K562 (cell line): Measurements from ENCODE around the gene SFXN2. TPM values are rescaled to one million over a fixed set of nuclear protein-coding genes. Genes with fewer than 3 reads are reported as not detected.

Experiments used
- ATF3 ChIP-seq, 2 experiments: fragments of 450-650 bp in 1 of 2; sonication (generic) in 1 of 2; formaldehyde crosslinking in 1 of 2; IDR thresholded peaks in 1 of 2; conservative IDR thresholded peaks in 1 of 2; 2 replicates each; pipeline versions ENCODE4 v1.6.1 to v1.8.1; 2016 to 2023; ENCODE audit warnings: mild to moderate bottlenecking in 2 of 2, moderate library complexity in 2 of 2, inconsistent platforms in 1 of 2, missing genetic modification reagents in 1 of 2
- ATF4 ChIP-seq: fragments of 450-650 bp; formaldehyde crosslinking; IDR thresholded peaks from 2 replicates; pipeline ENCODE4 v1.4.0; 2022; ENCODE audit warnings: mild to moderate bottlenecking, moderate library complexity
- C11orf30 ChIP-seq: fragments of 450-650 bp; IDR thresholded peaks from 2 replicates; pipeline ENCODE4 v1.6.1; 2016; ENCODE audit warnings: low read depth, mild to moderate bottlenecking
- CC2D1A ChIP-seq: fragments of 450-650 bp; IDR thresholded peaks from 2 replicates; pipeline ENCODE4 v1.6.1; 2017; ENCODE audit warnings: mild to moderate bottlenecking
- EP300 ChIP-seq: IDR thresholded peaks from 2 replicates; pipeline ENCODE4 v1.6.1; 2012; ENCODE audit warnings: low read length, improper control_type of control experiment
- EWSR1 ChIP-seq: fragments of 450-650 bp; IDR thresholded peaks from 2 replicates; pipeline ENCODE4 v1.6.1; 2018; ENCODE audit warnings: borderline replicate concordance, mild to moderate bottlenecking, low read depth, moderate library complexity; ENCODE audit not compliant: partially characterized antibody
- FOS ChIP-seq: IDR thresholded peaks from 3 replicates; pipeline ENCODE4 v1.6.1; 2011; ENCODE audit not compliant: insufficient read length; ENCODE audit errors: extremely low read depth
- FOXK1 ChIP-seq: sonication (generic); formaldehyde crosslinking; IDR thresholded peaks from 2 replicates; pipeline ENCODE4 v1.8.0; 2022; ENCODE audit warnings: missing genetic modification reagents, mild to moderate bottlenecking, borderline replicate concordance
- HINFP ChIP-seq: fragments of 450-650 bp; conservative IDR thresholded peaks from 2 replicates; pipeline ENCODE4 v1.6.1; 2016; ENCODE audit warnings: missing genetic modification characterization, low read depth, mild to moderate bottlenecking, control low read depth, missing compliant biosample characterization
- MAFF ChIP-seq: IDR thresholded peaks from 2 replicates; pipeline ENCODE4 v1.6.1; 2012; ENCODE audit warnings: low read length, improper control_type of control experiment
- MAX ChIP-seq: sonication (generic); formaldehyde crosslinking; IDR thresholded peaks from 2 replicates; pipeline ENCODE4 v1.9.0; 2022; ENCODE audit warnings: mild to moderate bottlenecking, missing genetic modification reagents
- NFIX ChIP-seq: fragments of 250-450 bp; sonication (Bioruptor Pico); IDR thresholded peaks from 2 replicates; pipeline ENCODE4 v1.4.0; 2020; ENCODE audit warnings: low read depth, mild to moderate bottlenecking, moderate library complexity
- OTX1 ChIP-seq: fragments of 450-650 bp; formaldehyde crosslinking; IDR thresholded peaks from 2 replicates; pipeline ENCODE4 v1.4.0; 2022; ENCODE audit warnings: mild to moderate bottlenecking
- POLR2AphosphoS2 ChIP-seq: IDR thresholded peaks from 2 replicates; pipeline ENCODE4 v1.6.1; 2012; ENCODE audit warnings: low read length, improper control_type of control experiment
- RBM34 ChIP-seq: fragments of 200-400 bp; formaldehyde crosslinking; IDR thresholded peaks from 2 replicates; pipeline ENCODE4 v1.6.1; 2018; ENCODE audit warnings: low read length, borderline replicate concordance; ENCODE audit not compliant: insufficient read depth
- SAP30 ChIP-seq: fragments of 200-600 bp; sonication (generic); IDR thresholded peaks from 2 replicates; pipeline ENCODE4 v1.6.1; 2012; ENCODE audit warnings: borderline replicate concordance, low read depth, mild to moderate bottlenecking, moderate library complexity, low read length, control low read depth, inconsistent platforms; ENCODE audit not compliant: insufficient read depth, poor library complexity, severe bottlenecking
- XRCC5 ChIP-seq: fragments of 200-400 bp; formaldehyde crosslinking; IDR thresholded peaks from 2 replicates; pipeline ENCODE4 v1.6.1; 2017; ENCODE audit warnings: low read depth, mild to moderate bottlenecking, low read length
- ZBTB7A ChIP-seq: IDR thresholded peaks from 2 replicates; pipeline ENCODE4 v1.6.1; 2011; ENCODE audit warnings: low read depth, mild to moderate bottlenecking, low read length, moderate library complexity, borderline replicate concordance; ENCODE audit not compliant: control insufficient read depth
- ZNF12 ChIP-seq: sonication (generic); formaldehyde crosslinking; IDR thresholded peaks from 2 replicates; pipeline ENCODE4 v1.4.0; 2020; ENCODE audit warnings: mild to moderate bottlenecking, missing genetic modification reagents
- ZNF197 ChIP-seq: fragments of 200-800 bp; sonication (Bioruptor generic); IDR thresholded peaks from 2 replicates; pipeline ENCODE4 v1.6.1; 2016; ENCODE audit warnings: low read depth, missing genetic modification characterization, missing compliant biosample characterization
- ZNF655 ChIP-seq: fragments of 250-450 bp; sonication (Bioruptor Pico); IDR thresholded peaks from 2 replicates; pipeline ENCODE4 v1.5.0; 2021
- ZNF699 ChIP-seq: fragments of 250-450 bp; sonication (Bioruptor Pico); IDR thresholded peaks from 2 replicates; pipeline ENCODE4 v1.8.0; 2021; ENCODE audit warnings: mild to moderate bottlenecking, moderate library complexity; ENCODE audit not compliant: insufficient replicate concordance
- polyA plus RNA-seq, 8 experiments: library from polyadenylated mRNA; depleted of rRNA in 4 of 8; stranded (reverse) in 5 of 8; unstranded in 3 of 8; fragments of >200 nt; fragmentation: Nextera tagmentation in 2 of 8; fragmentation: Illumina TruSeq in 1 of 8; extraction: Ambion mirVana in 2 of 8; extraction: Trizol in 1 of 8; gene quantifications; 2 replicates each; pipeline versions ENCODE4 v1.2.1 to v1.2.3, GENCODE V29; 2011 to 2014; ENCODE audit warnings: inconsistent platforms in 1 of 8, missing spikeins in 1 of 8
- total RNA-seq, 7 experiments: library from RNA; depleted of rRNA in 6 of 7; stranded (reverse); fragments of >200 nt in 6 of 7; fragmentation: Illumina TruSeq in 2 of 7; extraction: Trizol in 2 of 7; gene quantifications; 2 replicates each; pipeline versions ENCODE4 v1.2.1 to v1.2.3, GENCODE V29; 2011 to 2021; ENCODE audit warnings: low replicate concordance in 1 of 7

Gene SFXN2
- total and polyA plus RNA-seq, 9 of the 15 experiments (the other 6 are each of a cell fraction or from before 2014, with no cell fraction given), result 7.3 to 23.8 (median 15.7) TPM

GRCh38 chr10:102673819-102674511 lies 40.5 kb upstream of the SFXN2 start (continued):
- TF ChIP-seq RBM34, result no peak
- TF ChIP-seq ZNF699, result no peak
- TF ChIP-seq HINFP (tag), result no peak
- TF ChIP-seq NFIX, result no peak
- no peak for TF ChIP-seq CC2D1A
- no peak for TF ChIP-seq OTX1 (CRISPR knock-in tag)
- no peak for TF ChIP-seq ZBTB7A
- TF ChIP-seq XRCC5, result no peak
- peak; percentile 45 for TF ChIP-seq MAX
- TF ChIP-seq SAP30, result no peak
- TF ChIP-seq FOS, result no peak
- TF ChIP-seq ZNF655 (CRISPR knock-in tag), result no peak
- TF ChIP-seq POLR2AphosphoS2, result no peak
- TF ChIP-seq ZNF197 (CRISPR knock-in tag), result no peak
- TF ChIP-seq C11orf30, result no peak
- no peak for TF ChIP-seq ATF4 (CRISPR knock-in tag)
- TF ChIP-seq MAFF, result no peak
- no peak for TF ChIP-seq ZNF12 (CRISPR knock-in tag)
- no peak for TF ChIP-seq EWSR1
- TF ChIP-seq EP300, result peak; percentile 57; the same call in 1 of the 2 replicates
- TF ChIP-seq FOXK1, result no peak
- TF ChIP-seq ATF3 (IDR thresholded peaks at IDR 0.05), result no peak
- no peak for TF ChIP-seq ATF3 (CRISPR knock-in tag; conservative IDR thresholded peaks at IDR 0.05)
